ENCODE results near the gene DNASE2.
"Not testable (repeated sequence)": the region's sequence is repeated elsewhere in the genome, so short reads cannot be mapped to it uniquely, and the experiment has no call there.

DNASE2 gene

GRCh38 chr19:12864143-12864542 lies 17.1 kb downstream of the DNASE2 start:
- no peak for DNase-seq (ENCODE audit: low read depth)

GRCh38 chr19:12859546-12859945 lies 21.7 kb downstream of the DNASE2 start:
- DNase-seq (ENCODE audit: low read depth) = no peak

- no peak for DNase-seq (ENCODE audit: low read depth)
These were observed 23.0 kb downstream of the DNASE2 start for GRCh38 chr19:12858041-12858928.

GRCh38 chr19:12856653-12857052 lies 24.6 kb downstream of the DNASE2 start:
- no peak for DNase-seq (ENCODE audit: low read depth)

- DNase-seq (ENCODE audit: low read depth) = peak; percentile 70
These were observed 33.8 kb downstream of the DNASE2 start for GRCh38 chr19:12847159-12848139.

GRCh38 chr19:12846613-12847012 lies 34.6 kb downstream of the DNASE2 start:
- not testable (repeated sequence) for DNase-seq (ENCODE audit: low read depth)

GRCh38 chr19:12843999-12844732 lies 37.1 kb downstream of the DNASE2 start:
- DNase-seq (ENCODE audit: low read depth) = no peak

- DNase-seq (ENCODE audit: low read depth) = no peak
These were observed 37.9 kb downstream of the DNASE2 start for GRCh38 chr19:12843328-12843727.

GRCh38 chr19:12842511-12842910 lies 38.7 kb downstream of the DNASE2 start:
- no peak for DNase-seq (ENCODE audit: low read depth)

- DNase-seq (ENCODE audit: low read depth) = no peak
These were observed 40.2 kb downstream of the DNASE2 start for GRCh38 chr19:12841094-12841493.

- no peak for DNase-seq (ENCODE audit: low read depth)
These were observed 40.9 kb downstream of the DNASE2 start for GRCh38 chr19:12840091-12841079.

GRCh38 chr19:12838886-12839756 lies 42.1 kb downstream of the DNASE2 start:
- DNase-seq (ENCODE audit: low read depth) = no peak

GRCh38 chr19:12838182-12838885 lies 42.9 kb downstream of the DNASE2 start, which contains the start of gene MAST1:
Gene MAST1 (plus strand): TSS chr19:12838515. CDS start chr19:12838573, 58 bp downstream.
- DNase-seq (ENCODE audit: low read depth) = no peak

GRCh38 chr19:12837225-12837624 lies 44.0 kb downstream of the DNASE2 start:
- no peak for DNase-seq (ENCODE audit: low read depth)

GRCh38 chr19:12836529-12836863 lies 44.8 kb downstream of the DNASE2 start:
- DNase-seq (ENCODE audit: low read depth) = no peak

- no peak for DNase-seq (ENCODE audit: low read depth)
These were observed 46.1 kb downstream of the DNASE2 start for GRCh38 chr19:12834976-12835757.

GRCh38 chr19:12834566-12834943 lies 46.7 kb downstream of the DNASE2 start, which contains the start of gene RTBDN:
Gene RTBDN (minus strand): TSS chr19:12834579. CDS start chr19:12829979, 4,600 bp downstream.
- DNase-seq (ENCODE audit: low read depth) = no peak
